Head of caudate nucleus (tissue), 42 donors: ENCODE results near the gene ARHGEF11.

Source experiments
- DNase-seq, 42 donors: peaks; one replicate each; pipeline versions ENCODE4 v3.0.0 to v3.0.0-alpha.2; 2020 to 2021; ENCODE audit warnings: mixed read lengths in 7 of 42
- intact Hi-C: fragments of 100-400 bp; cut with DNase I; formaldehyde crosslinking; loops from one replicate; pipeline ENCODE4 v1.15.0; 2022

The ARHGEF11 gene

GRCh38 chr1:156906206-156906906, 139.2 kb downstream of the ARHGEF11 start:
- no peak for DNase-seq
- intact Hi-C loops: no loop called here

DNA sequence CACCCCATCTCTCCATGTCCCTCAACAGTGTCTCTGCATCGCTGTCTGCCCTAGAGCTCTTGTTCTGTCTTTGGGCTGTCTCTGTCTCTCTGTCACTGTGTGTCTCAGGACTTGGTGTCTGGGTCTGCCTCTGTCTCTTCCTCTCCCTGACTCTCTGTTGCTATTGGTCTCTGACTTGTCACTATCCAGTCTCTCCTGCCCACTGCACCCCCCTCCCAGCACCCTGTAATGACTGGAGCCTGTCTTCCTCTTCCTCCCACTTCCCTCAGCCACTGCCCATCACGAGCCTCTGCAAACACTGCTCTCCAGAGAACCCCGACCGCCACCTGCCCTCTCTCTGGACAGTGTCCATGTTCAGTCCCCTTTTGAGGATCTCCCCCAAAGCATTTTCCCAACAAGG, 139.9 kb downstream of the ARHGEF11 start:
- no peak for DNase-seq
- intact Hi-C loops: no loop called here

DNA sequence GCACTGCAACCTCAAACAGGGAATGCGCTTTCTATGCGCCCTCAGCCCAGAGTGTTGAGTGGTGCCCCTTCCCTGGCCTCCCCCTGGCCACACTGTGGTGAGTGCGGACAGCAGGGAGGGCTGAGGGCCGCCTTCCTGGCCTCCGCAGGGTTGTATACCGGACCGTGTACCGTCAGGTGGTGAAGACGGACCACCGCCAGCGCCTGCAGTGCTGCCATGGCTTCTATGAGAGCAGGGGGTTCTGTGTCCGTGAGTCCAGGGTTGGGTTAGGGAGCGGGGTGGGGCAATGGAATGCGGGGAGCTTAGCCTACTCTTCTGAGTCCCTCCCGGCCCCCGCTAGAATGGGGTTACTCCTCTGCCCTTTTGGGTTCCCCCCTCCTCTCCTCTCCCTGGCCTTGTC, 140.4 kb downstream of the ARHGEF11 start:
- no peak for DNase-seq
- intact Hi-C loops: no loop called here

DNA sequence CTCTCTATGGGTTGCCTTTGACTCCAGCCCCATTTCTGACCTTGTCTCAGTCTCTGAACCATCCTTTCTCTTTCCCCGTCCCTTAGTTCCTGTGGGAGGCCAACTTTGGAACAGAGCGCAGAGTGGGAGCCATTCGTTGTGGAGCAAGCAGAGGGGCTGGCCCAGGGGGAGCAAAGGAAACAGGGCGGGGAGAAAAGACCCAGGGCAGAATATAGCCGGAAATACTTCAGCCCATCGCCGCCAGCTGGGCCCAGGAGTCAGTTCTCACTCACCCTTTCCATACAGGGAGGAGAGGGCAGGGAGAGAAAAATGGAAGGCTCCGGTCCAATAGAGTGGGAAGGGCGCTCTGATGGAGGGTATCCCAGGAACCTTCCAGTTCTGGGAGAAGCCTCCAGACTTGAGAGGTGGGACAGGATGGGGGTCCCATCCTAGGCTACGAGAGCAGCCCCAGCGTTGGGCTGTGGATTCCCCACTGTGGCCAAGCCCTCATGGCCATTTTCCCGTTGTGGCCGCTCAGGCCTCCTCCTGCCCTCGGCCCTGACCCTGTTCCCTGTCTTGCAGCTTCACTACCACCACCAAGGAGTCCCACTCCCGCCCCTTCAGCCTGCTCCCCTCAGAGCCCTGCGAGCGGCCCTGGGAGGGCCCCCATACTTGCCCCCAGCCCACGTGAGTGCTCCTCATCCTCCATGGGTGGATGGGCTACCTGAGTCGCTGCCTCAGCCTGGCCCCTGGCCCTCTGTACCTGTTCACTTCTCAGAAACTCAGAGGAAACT, 141.2 kb downstream of the ARHGEF11 start:
- DNase-seq: no peak
- intact Hi-C loops: no loop called here

GRCh38 chr1:156903328-156904091, 142.0 kb downstream of the ARHGEF11 start:
- intact Hi-C loops: no loop called here
- no peak for DNase-seq

- no peak for DNase-seq
- intact Hi-C loops: no loop called here
Observed at GRCh38 chr1:156901966-156902915, 143.3 kb downstream of the ARHGEF11 start.

GRCh38 chr1:156901590-156901900, 144.0 kb downstream of the ARHGEF11 start:
- intact Hi-C loops: no loop called here
- DNase-seq: no peak

- DNase-seq: no peak
- intact Hi-C loops: no loop called here
Observed at GRCh38 chr1:156900896-156901589, 144.5 kb downstream of the ARHGEF11 start.

GRCh38 chr1:156899956-156900718, 145.4 kb downstream of the ARHGEF11 start:
- no peak for DNase-seq
- intact Hi-C loops: no loop called here

- no peak for DNase-seq
- intact Hi-C loops: no loop called here
Observed at GRCh38 chr1:156898971-156899664, 146.4 kb downstream of the ARHGEF11 start.

GRCh38 chr1:156898161-156898566, 147.4 kb downstream of the ARHGEF11 start:
- intact Hi-C loops: no loop called here
- DNase-seq: no peak

DNA sequence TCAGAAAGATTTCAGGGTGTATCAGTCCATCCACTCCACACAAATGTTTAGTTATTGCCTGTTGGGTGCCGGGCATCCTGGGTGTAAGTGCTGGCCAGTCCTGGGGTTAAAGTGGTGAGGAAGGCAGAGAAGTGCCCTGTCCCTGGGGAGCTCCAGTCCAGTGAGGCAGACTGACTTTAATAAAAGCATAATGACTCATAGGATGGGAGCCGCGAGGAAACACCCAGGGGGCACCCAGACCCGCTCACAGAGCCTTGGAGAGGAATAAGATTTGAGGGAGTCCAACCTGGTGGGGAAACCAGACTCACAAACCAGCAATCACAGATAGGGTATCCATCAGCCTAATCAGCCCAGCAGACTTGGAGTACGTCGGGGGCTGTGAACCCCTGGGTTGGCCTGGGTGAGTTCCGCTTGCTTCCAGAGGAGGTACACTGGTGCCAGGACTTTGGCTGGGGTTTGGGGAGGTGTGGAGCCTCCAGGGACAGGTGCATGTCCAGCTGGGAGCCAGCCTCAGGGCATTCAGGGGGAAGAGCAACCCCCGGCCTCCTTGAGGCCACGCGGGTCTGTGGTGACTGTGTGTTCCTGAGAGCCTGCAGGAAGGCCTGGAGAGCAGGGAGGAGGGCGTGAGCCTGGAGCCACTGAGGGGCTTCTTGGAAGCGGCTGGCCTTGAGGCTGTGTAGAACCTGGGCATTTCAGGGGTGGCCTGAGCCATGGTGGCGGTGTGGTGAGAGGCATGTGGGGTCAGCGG, 148.3 kb downstream of the ARHGEF11 start:
- intact Hi-C loops: no loop called here

GRCh38 chr1:156896490-156897033, 149.0 kb downstream of the ARHGEF11 start:
- no peak for DNase-seq
- intact Hi-C loops: no loop called here

More for the DNA sequence above, 148.3 kb downstream of the ARHGEF11 start:
- DNase-seq: no peak

DNA sequence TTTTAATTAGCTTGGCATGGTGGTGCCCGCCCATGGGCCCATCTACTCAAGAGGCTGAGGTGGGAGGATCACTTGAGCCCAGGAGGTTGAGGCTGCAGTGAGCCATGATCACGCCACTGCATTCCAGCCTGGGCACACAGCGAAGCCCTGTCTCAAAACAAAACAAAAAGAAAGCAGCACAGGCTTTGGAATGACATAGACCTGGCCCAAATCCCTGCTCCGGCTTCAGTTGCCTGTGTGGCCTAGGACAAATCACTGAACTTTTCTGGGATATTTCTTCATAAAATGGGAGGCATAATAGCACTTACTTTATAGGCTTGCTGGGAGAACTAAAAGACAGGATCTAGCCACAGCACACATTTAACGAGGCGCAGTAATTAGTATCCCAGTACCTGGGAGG, 149.6 kb downstream of the ARHGEF11 start:
- intact Hi-C loops: no loop called here
- DNase-seq: no peak

GRCh38 chr1:156895455-156895812, 150.1 kb downstream of the ARHGEF11 start:
- DNase-seq: no peak
- intact Hi-C loops: no loop called here

DNA sequence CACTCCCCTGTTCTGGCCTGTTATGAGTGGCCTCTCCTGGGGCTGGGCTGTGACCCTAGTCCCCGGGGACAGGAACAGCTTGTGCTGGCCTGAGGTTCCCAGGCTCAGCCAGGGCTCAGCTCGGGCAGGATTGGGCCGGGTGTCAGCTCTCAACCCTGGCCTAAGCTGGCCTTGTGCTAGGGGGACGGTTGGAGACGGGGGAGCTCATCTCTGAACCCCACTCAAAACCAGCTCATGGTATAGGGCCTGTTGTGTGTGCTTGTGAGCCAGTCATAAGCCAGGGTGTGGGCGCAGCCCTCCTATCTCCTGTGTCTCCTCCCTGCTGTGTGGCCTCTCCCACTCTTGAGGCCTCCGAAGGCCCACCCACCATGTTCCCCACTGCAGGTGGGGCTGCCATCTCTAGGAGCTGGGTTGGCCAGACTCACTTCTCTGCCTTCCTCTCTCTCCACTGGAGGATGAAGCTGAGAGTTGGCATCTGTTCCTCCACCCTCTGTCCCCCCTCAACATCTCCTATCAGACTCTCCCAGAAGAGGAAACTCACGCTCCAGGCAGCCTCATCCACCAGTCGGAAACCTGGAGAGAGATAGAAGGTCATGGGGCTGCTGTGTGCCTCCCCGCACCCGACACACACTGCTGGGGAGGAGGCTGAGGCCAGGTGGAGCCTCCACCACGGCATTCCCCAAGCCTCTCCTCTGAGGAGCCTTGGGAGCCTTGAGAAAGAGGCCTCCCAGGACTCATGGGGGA, 150.7 kb downstream of the ARHGEF11 start:
- intact Hi-C loops: no loop called here

More for the DNA sequence above, 150.7 kb downstream of the ARHGEF11 start:
- no peak for DNase-seq
